ENCODE measurements around the gene SLAIN2. TPM values are rescaled to one million over a fixed set of nuclear protein-coding genes. Genes with fewer than 3 reads are reported as not detected.
A peak's percentile ranks its signal among the peaks of the same experiment; 100 is the strongest.

Gene SLAIN2
- total RNA-seq, 1 donor from 2014 or later, result 206 TPM

DNA sequence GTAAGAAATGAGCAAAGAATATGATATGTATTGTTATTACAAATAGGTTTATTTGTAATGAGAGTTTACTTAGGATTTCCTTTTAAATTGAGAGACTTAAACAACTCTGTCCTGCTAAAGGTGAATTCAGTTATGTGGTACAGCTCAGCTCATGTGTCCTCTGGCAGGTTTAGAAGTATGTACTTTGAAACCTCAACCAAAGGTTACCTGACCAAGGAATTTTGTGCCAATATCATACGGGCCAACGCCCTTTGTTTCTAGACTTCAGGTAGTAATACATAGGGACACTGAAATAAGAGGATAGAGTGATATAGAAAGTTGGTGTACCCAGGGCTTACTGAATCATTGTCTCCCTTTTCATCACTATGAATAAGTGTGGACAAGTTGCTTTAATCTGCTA is 25.7 kb downstream of the SLAIN2 start:
- no peak for DNase-seq (ENCODE audit: low spot score in 2 of 2)
- no peak for FAIRE-seq

DNA sequence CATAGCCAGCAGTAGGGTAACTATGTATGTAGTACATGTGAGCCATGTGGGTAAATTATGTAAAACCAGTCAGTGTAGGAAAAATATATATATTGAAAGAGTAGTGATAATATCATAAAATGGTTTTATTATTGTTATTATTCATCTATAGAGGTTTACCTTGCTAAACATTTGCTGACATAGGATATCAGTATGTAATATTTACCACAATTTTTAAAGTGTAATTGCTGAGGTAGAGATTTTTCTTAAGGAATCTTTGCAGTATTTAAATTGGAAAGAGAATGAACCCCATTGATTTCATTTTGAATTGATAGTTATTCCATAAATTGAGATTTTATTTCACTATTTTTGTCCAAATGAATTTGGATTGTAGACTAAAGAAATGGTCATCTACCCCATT is 27.1 kb downstream of the SLAIN2 start:
- FAIRE-seq, result no peak
- DNase-seq (ENCODE audit: low spot score in 2 of 2), result no peak

DNA sequence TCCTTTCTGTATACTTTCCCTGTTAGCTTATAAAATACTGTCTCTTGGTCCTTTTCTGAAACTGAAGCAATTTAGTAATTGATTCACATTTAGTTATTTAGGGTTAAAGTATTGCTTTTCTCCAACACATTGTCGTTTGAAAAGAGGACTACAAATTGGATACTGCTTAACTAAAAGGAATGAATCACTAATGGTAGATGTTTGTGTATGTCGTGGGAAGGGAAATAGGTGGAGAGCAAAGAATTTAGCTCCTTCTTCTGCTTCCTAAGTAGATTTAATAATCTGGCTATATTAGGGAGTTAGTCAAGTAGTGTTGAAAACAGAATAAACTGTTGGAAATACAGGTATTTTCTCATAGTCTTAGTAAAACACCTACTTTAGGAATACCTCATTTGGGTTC is 27.9 kb downstream of the SLAIN2 start:
- no peak for FAIRE-seq
- DNase-seq (ENCODE audit: low spot score in 2 of 2), result no peak

- FAIRE-seq, result no peak
Observed at GRCh38 chr4:48369771-48370170, 28.4 kb downstream of the SLAIN2 start.

GRCh38 chr4:48370260-48371134 is 29.2 kb downstream of the SLAIN2 start:
- DNase-seq (ENCODE audit: low spot score in 2 of 2), result no peak
- FAIRE-seq, result no peak

More at GRCh38 chr4:48369771-48370170, 28.4 kb downstream of the SLAIN2 start:
- no peak for DNase-seq (ENCODE audit: low spot score in 2 of 2)

- FAIRE-seq (no peak), DNase-seq (ENCODE audit: low spot score in 2 of 2) (no peak)
Observed at GRCh38 chr4:48372272-48372671, 30.9 kb downstream of the SLAIN2 start.

GRCh38 chr4:48375651-48376304 is 34.4 kb downstream of the SLAIN2 start:
- no peak for FAIRE-seq
- DNase-seq (ENCODE audit: low spot score in 2 of 2), result no peak

- FAIRE-seq, result peak; percentile 23
- DNase-seq (ENCODE audit: low spot score in 2 of 2), result no peak
Observed at GRCh38 chr4:48379587-48380180, 38.4 kb downstream of the SLAIN2 start.

DNA sequence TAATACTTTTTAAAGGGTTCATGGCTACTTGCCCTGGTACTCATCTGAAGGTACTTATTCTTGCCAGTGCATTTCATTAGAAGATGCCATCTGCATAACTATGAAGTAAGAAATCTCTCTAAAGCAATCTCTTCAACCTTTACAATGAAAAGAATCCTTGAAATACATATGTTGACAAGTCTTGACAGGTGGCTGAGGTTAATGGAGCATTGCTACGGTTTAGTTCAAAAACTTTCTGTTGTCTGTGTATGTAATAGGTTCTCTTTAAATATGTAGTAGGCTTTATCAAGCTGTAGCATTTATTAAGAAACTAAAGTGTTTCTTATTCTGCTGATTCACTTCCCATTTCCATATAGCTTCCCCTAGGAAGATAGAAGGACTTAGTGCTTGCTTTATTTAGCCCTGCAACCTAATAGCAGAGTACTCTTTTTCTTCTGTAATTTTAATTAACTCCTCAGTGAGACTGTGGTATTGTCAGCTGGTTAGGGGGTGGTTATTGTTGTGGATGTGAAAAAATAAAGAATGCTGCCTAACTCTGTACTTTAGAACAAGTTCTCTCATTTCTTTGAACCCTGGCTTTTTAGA is 39.3 kb downstream of the SLAIN2 start:
- FAIRE-seq, result no peak
- no peak for DNase-seq (ENCODE audit: low spot score in 2 of 2)

- no peak for DNase-seq (ENCODE audit: low spot score in 2 of 2)
- FAIRE-seq, result no peak
Observed at GRCh38 chr4:48388525-48389154, 47.3 kb downstream of the SLAIN2 start.

DNA sequence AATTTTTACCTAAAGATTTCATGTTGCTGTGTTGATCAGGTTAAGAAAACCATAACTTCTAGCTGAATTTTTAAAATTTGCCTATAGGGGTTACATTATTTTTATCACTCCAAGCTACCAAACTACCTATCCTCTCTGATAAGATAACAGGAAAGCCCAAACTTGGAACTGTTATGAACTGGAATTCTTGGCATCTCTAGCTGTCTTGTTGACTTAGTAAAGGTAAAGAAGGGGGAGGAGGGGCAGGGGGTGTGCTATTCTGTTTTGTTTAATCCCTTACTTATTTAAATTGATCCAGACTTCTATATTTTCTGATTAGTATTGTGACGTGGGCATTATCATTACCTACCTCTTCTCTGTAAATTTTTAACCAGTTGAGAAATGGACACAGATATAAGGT is 54.7 kb downstream of the SLAIN2 start:
- DNase-seq (ENCODE audit: low spot score in 2 of 2), result no peak
- no peak for FAIRE-seq

- no peak for FAIRE-seq
- no peak for DNase-seq (ENCODE audit: low spot score in 2 of 2)
Observed at GRCh38 chr4:48400416-48400815, 59.1 kb downstream of the SLAIN2 start.

- FAIRE-seq (no peak), DNase-seq (ENCODE audit: low spot score in 2 of 2) (no peak)
Observed at GRCh38 chr4:48403358-48403757, 62.0 kb downstream of the SLAIN2 start.

DNA sequence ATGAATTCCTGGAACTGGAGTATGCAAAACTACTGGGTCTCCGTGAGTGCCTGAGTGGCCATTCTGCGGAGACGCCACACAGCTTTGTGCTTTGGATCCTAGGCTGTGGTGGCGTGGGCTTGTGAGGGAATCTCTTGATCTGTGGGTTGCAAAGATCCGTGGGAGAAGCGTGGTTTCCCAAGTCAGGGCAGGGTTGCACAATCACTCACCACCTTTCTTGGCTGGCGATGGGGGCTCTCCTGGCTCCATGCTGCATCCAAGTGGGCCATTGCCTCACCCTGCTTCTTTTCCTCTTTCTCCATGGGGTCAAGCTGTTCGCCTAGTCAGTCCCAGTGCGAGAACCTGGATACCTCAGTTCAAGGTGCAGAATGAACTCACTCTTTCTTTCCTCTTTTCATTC is 62.5 kb downstream of the SLAIN2 start:
- FAIRE-seq, result no peak
- DNase-seq (ENCODE audit: low spot score in 2 of 2), result no peak

GRCh38 chr4:48405924-48406323 is 64.6 kb downstream of the SLAIN2 start:
- no peak for FAIRE-seq
- DNase-seq (ENCODE audit: low spot score in 2 of 2), result no peak

- DNase-seq (ENCODE audit: low spot score in 2 of 2), result no peak
- FAIRE-seq, result no peak
Observed at GRCh38 chr4:48409203-48409602, 67.9 kb downstream of the SLAIN2 start.

DNA sequence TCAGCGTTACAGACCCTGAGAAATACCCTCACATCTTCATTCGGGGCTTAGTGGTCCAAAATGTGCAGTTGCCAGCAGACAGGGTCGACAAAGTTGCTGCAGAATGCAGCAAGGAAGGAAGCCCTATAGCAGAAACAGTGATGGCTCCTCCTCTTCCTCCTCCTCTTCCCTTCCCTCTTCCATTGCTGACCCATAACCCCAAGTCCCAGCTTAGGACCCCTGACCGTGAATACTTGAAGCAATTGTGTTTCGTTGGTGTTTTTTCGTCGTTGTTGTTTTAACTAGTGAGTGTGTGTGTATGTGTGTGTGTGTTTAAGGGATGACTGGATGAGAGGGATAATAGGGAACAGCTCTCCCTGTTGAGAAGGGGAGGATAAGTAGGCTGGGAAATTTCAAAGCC is 69.5 kb downstream of the SLAIN2 start:
- DNase-seq (ENCODE audit: low spot score in 2 of 2), result no peak
- FAIRE-seq, result no peak

- FAIRE-seq (no peak), DNase-seq (ENCODE audit: low spot score in 2 of 2) (no peak)
Observed at GRCh38 chr4:48420144-48420543, 78.8 kb downstream of the SLAIN2 start.

DNA sequence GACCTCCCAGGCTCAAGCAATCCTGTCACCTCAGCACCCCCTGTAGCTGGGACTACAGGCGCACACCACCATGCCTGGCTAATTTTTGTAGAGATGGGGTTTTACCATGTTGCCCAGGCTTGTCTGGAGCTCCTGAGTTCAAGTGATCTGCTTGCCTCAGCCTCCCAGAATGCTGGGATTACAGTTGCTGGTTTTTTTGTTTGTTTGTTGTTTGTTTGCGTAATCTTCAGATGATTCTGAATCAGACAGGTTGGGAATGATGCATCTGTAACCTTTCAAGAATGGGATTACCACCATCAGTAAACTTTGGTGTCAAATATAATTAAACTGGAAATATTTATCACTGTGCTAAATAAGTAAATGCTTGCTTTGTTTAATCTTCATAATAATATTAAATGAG is 79.8 kb downstream of the SLAIN2 start:
- no peak for DNase-seq (ENCODE audit: low spot score in 2 of 2)
- FAIRE-seq, result no peak

GRCh38 chr4:48428926-48429325 is 87.6 kb downstream of the SLAIN2 start:
- DNase-seq (ENCODE audit: low spot score in 2 of 2) (no peak), FAIRE-seq (no peak)
